MM.1S (cell line): ENCODE results near the gene KIF20B.

Experiments used
- DNase-seq: peaks from one replicate; pipeline ENCODE4 v3.0.0-alpha.2; 2015
- H2AFZ ChIP-seq: fragments of 300-600 bp; sonication (generic); 2 replicates; pipeline ENCODE4 v1.6.0; 2016; ENCODE audit warnings: antibody characterized with exemption, low read length
- H3F3A ChIP-seq: fragments of 300-600 bp; sonication (generic); 2 replicates; pipeline ENCODE4 v1.6.1; 2016; ENCODE audit warnings: mild to moderate bottlenecking, antibody characterized with exemption, low read length, moderate library complexity, mixed read lengths; ENCODE audit not compliant: insufficient read depth
- H3K27ac ChIP-seq: fragments of 300-600 bp; sonication (generic); 2 replicates; pipeline ENCODE4 v1.5.1; 2016; ENCODE audit warnings: mild to moderate bottlenecking, low read length
- H3K27me3 ChIP-seq: fragments of 300-600 bp; sonication (generic); replicated peaks from 2 replicates; pipeline ENCODE4 v1.6.0; 2016; ENCODE audit warnings: low read length; ENCODE audit not compliant: insufficient read depth
- H3K36me3 ChIP-seq: fragments of 300-600 bp; sonication (generic); replicated peaks from 2 replicates; pipeline ENCODE4 v1.6.1; 2016; ENCODE audit warnings: mild to moderate bottlenecking, low read length, mixed read lengths; ENCODE audit not compliant: insufficient read depth
- H3K4me1 ChIP-seq: fragments of 300-600 bp; sonication (generic); 2 replicates; pipeline ENCODE4 v1.6.1; 2016; ENCODE audit warnings: low read length, mixed read lengths
- H3K4me2 ChIP-seq: fragments of 300-600 bp; sonication (generic); 2 replicates; pipeline ENCODE4 v1.6.0; 2016; ENCODE audit warnings: low read depth, low read length
- H3K4me3 ChIP-seq: fragments of 300-600 bp; sonication (generic); 2 replicates; pipeline ENCODE4 v1.5.1; 2016; ENCODE audit warnings: low read length, mixed read lengths
- H3K79me2 ChIP-seq: fragments of 300-600 bp; sonication (generic); 2 replicates; pipeline ENCODE4 v1.6.1; 2016; ENCODE audit warnings: mixed run types, low read length, mixed read lengths
- H3K9ac ChIP-seq: fragments of 300-600 bp; sonication (generic); 2 replicates; pipeline ENCODE4 v1.6.1; 2016; ENCODE audit warnings: low read length, mixed read lengths
- H3K9me2 ChIP-seq: fragments of 300-600 bp; sonication (generic); replicated peaks from 2 replicates; pipeline ENCODE4 v1.6.1; 2016; ENCODE audit warnings: mild to moderate bottlenecking, low read length, mixed read lengths; ENCODE audit not compliant: insufficient read depth
- H3K9me3 ChIP-seq: fragments of 300-600 bp; sonication (generic); replicated peaks from 2 replicates; pipeline ENCODE4 v1.6.1; 2016; ENCODE audit warnings: mild to moderate bottlenecking, low read length, mixed read lengths; ENCODE audit not compliant: insufficient read depth
- H4K20me1 ChIP-seq: fragments of 300-600 bp; sonication (generic); 2 replicates; pipeline ENCODE4 v1.6.1; 2016; ENCODE audit warnings: mild to moderate bottlenecking, low read length, moderate library complexity, mixed read lengths; ENCODE audit not compliant: insufficient read depth
- CTCF ChIP-seq: fragments of 300-600 bp; sonication (generic); IDR thresholded peaks from 2 replicates; pipeline ENCODE4 v1.5.1; 2016; ENCODE audit warnings: antibody characterized with exemption, low read length, mixed read lengths
- EZH2 ChIP-seq: fragments of 300-600 bp; sonication (generic); optimal IDR thresholded peaks from 2 replicates; pipeline ENCODE3; 2017; ENCODE audit warnings: low read depth, mild to moderate bottlenecking, antibody characterized with exemption, low read length, mixed read lengths
- EZH2phosphoT487 ChIP-seq: fragments of 300-600 bp; sonication (generic); IDR thresholded peaks from 2 replicates; pipeline ENCODE4 v1.6.1; 2018; ENCODE audit warnings: antibody characterized with exemption, low read length

Gene KIF20B

GRCh38 chr10:89783406-89783805 lies 82.0 kb downstream of the KIF20B start:
- no peak for DNase-seq

GRCh38 chr10:89785095-89785494 lies 83.7 kb downstream of the KIF20B start:
- TF ChIP-seq EZH2phosphoT487, result no peak
- no peak for TF ChIP-seq CTCF
- no peak for TF ChIP-seq EZH2
- Histone ChIP-seq H2AFZ (no peak overlapping the region), H3K9me2 (no peaks in the 10 kb centered on the region), H3K9me3 (no peaks in the 10 kb centered on the region), H4K20me1 (no peaks in the 10 kb centered on the region), H3K27me3 (no peaks in the 10 kb centered on the region), H3K36me3 (0 out of 2 replicates have a peak, but pooled peaks cover 4% of the 10 kb centered on the region), H3K4me3 (no peak overlapping the region), H3K4me1 (no peaks in the 10 kb centered on the region), H3K9ac (no peak overlapping the region), H3K79me2 (no peaks in the 10 kb centered on the region), H3K4me2 (no peak overlapping the region), H3F3A (no peaks in the 10 kb centered on the region), H3K27ac (no peak overlapping the region)
- DNase-seq, result no peak

More at GRCh38 chr10:89783406-89783805, 82.0 kb downstream of the KIF20B start:
- no peak for TF ChIP-seq EZH2
- no peak for TF ChIP-seq CTCF
- TF ChIP-seq EZH2phosphoT487, result no peak
- no peak overlapping the region for H3K4me2 ChIP-seq
- H3K9ac ChIP-seq, result no peak overlapping the region
- H3K4me3 ChIP-seq, result no peak overlapping the region
- no peak overlapping the region for H2AFZ ChIP-seq
- no peaks in the 10 kb centered on the region for H3K27me3 ChIP-seq
- H4K20me1 ChIP-seq, result no peaks in the 10 kb centered on the region
- H3K27ac ChIP-seq, result no peak overlapping the region
- 0 out of 2 replicates have a peak, but pooled peaks cover 4% of the 10 kb centered on the region for H3K36me3 ChIP-seq
- no peaks in the 10 kb centered on the region for H3F3A ChIP-seq
- no peaks in the 10 kb centered on the region for H3K9me3 ChIP-seq
- no peaks in the 10 kb centered on the region for H3K79me2 ChIP-seq
- H3K4me1 ChIP-seq, result no peaks in the 10 kb centered on the region
- H3K9me2 ChIP-seq, result no peaks in the 10 kb centered on the region

GRCh38 chr10:89789188-89789877 lies 87.9 kb downstream of the KIF20B start:
- Histone ChIP-seq H3K9me3 (no peaks in the 10 kb centered on the region), H3K4me1 (no peaks in the 10 kb centered on the region), H3K9ac (no peak overlapping the region), H3K4me2 (no peak overlapping the region), H4K20me1 (no peaks in the 10 kb centered on the region), H3K79me2 (no peaks in the 10 kb centered on the region), H3K4me3 (no peak overlapping the region), H3K36me3 (no peaks in the 10 kb centered on the region), H3K27me3 (no peaks in the 10 kb centered on the region), H3K9me2 (no peaks in the 10 kb centered on the region), H3K27ac (no peak overlapping the region), H2AFZ (no peak overlapping the region), H3F3A (no peaks in the 10 kb centered on the region)
- no peak for TF ChIP-seq EZH2
- TF ChIP-seq EZH2phosphoT487, result no peak
- no peak for TF ChIP-seq CTCF
- no peak for DNase-seq
